Upper lobe of left lung (tissue), 4 donors: ENCODE data around the gene SIM1.

Source experiments
- CTCF ChIP-seq, 6 experiments: fragments of 450-650 bp in 4 of 6; fragments of 200-600 bp in 2 of 6; sonication (generic) in 2 of 6; IDR thresholded peaks; one replicate each; pipeline ENCODE4 v1.5.1; 2016 to 2019; ENCODE audit warnings: antibody characterized with exemption in 6 of 6
- EP300 ChIP-seq, 4 donors: sonication (generic); formaldehyde crosslinking; IDR thresholded peaks; one replicate each; pipeline ENCODE4 v1.5.1; 2017; ENCODE audit warnings: antibody characterized with exemption in 4 of 4, control low read depth in 2 of 4

GRCh38 chr6:100470422-100471120 lies 5.8 kb upstream of the SIM1 start:
- TF ChIP-seq EP300 (IDR thresholded peaks at IDR 0.05) (no peak), CTCF (IDR thresholded peaks at IDR 0.05) (no peak)
